Smooth muscle cell (in vitro differentiated cells): Measurements from ENCODE around the gene DDA1. TPM values are rescaled to one million over a fixed set of nuclear protein-coding genes. Genes with fewer than 3 reads are reported as not detected.

Source experiments
- DNase-seq: peaks from one replicate; lab custom pipeline; 2025; ENCODE audit not compliant: unreplicated experiment; lab: John Stamatoyannopoulos, UW
- H2AFZ ChIP-seq: fragments of 200-600 bp; sonication (generic); 2 replicates; pipeline ENCODE4 v1.6.0; 2016; ENCODE audit warnings: antibody characterized with exemption, low read depth, mild to moderate bottlenecking
- H3F3A ChIP-seq: fragments of 200-600 bp; sonication (generic); 2 replicates; pipeline ENCODE4 v1.6.0; 2017; ENCODE audit warnings: antibody characterized with exemption, low read depth
- H3K27ac ChIP-seq: fragments of 200-600 bp; sonication (generic); 2 replicates; pipeline ENCODE4 v1.5.1; 2016; ENCODE audit warnings: low read depth, mild to moderate bottlenecking
- H3K27me3 ChIP-seq: fragments of 200-600 bp; sonication (generic); 2 replicates; pipeline ENCODE4 v1.6.1; 2016; ENCODE audit warnings: low read depth, mild to moderate bottlenecking
- H3K36me3 ChIP-seq: fragments of 200-600 bp; sonication (generic); 2 replicates; pipeline ENCODE4 v1.5.1; 2016; ENCODE audit warnings: low read depth
- H3K4me1 ChIP-seq: fragments of 200-600 bp; sonication (generic); 2 replicates; pipeline ENCODE4 v1.5.1; 2016; ENCODE audit warnings: low read depth
- H3K4me2 ChIP-seq: fragments of 200-600 bp; sonication (generic); 2 replicates; pipeline ENCODE4 v1.6.0; 2016; ENCODE audit warnings: mild to moderate bottlenecking
- H3K4me3 ChIP-seq: fragments of 200-600 bp; sonication (generic); 2 replicates; pipeline ENCODE4 v1.5.1; 2016; ENCODE audit warnings: mild to moderate bottlenecking
- H3K79me2 ChIP-seq: fragments of 200-600 bp; sonication (generic); 2 replicates; pipeline ENCODE4 v1.6.0; 2016; ENCODE audit warnings: low read depth, mild to moderate bottlenecking
- H3K9ac ChIP-seq: fragments of 200-600 bp; sonication (generic); 2 replicates; pipeline ENCODE4 v1.6.0; 2016; ENCODE audit warnings: low read depth
- H3K9me3 ChIP-seq: fragments of 200-600 bp; sonication (generic); replicated peaks from 2 replicates; pipeline ENCODE4 v1.5.1; 2016; ENCODE audit warnings: low read depth
- H4K20me1 ChIP-seq: fragments of 200-600 bp; sonication (generic); 2 replicates; pipeline ENCODE4 v1.6.0; 2016; ENCODE audit warnings: low read depth
- CTCF ChIP-seq: fragments of 200-600 bp; sonication (generic); IDR thresholded peaks from 2 replicates; pipeline ENCODE4 v1.5.1; 2017; ENCODE audit warnings: borderline replicate concordance, mild to moderate bottlenecking, antibody characterized with exemption; ENCODE audit not compliant: insufficient read depth, poor library complexity, severe bottlenecking
- WGBS: methylation state at CpG from one replicate; pipeline ENCODE4 v1.1.7; 2016; ENCODE audit warnings: low lambda C conversion rate; 5-methylcytosine and 5-hydroxymethylcytosine counted together
- polyA plus RNA-seq: library from polyadenylated mRNA; unstranded; fragments of >200 nt; fragmentation: Nextera tagmentation; extraction: Ambion mirVana; gene quantifications from 2 replicates; pipeline ENCODE4 v1.2.1, GENCODE V29; 2016
- total RNA-seq: library from RNA; depleted of rRNA; stranded (reverse); fragments of >200 nt; gene quantifications from 2 replicates; pipeline ENCODE4 v1.2.3, GENCODE V29; 2014

Gene DDA1
- total and polyA plus RNA-seq, 2 experiments from 2014 or later: 26.5 to 51.8 TPM

GRCh38 chr19:17357078-17357666, 47.8 kb downstream of the DDA1 start:
- no peaks in the 10 kb centered on the region for H3F3A ChIP-seq
- 91% methylated on average over 7 of the region's 7 CpGs for WGBS
- no peaks in the 10 kb centered on the region for H3K9me3 ChIP-seq
- no peak overlapping the region for H2AFZ ChIP-seq
- no peaks in the 10 kb centered on the region for H3K79me2 ChIP-seq
- H3K4me1 ChIP-seq: no peaks in the 10 kb centered on the region
- no peak overlapping the region for H3K4me3 ChIP-seq
- no peak overlapping the region for H3K27ac ChIP-seq
- no peaks in the 10 kb centered on the region for H4K20me1 ChIP-seq
- no peak for DNase-seq
- TF ChIP-seq CTCF: no peak
- H3K9ac ChIP-seq: no peak overlapping the region
- H3K36me3 ChIP-seq: no peaks in the 10 kb centered on the region
- no peaks in the 10 kb centered on the region for H3K27me3 ChIP-seq
- no peak overlapping the region for H3K4me2 ChIP-seq

- Histone ChIP-seq H3K9me3 (no peaks in the 10 kb centered on the region), H3K27me3 (no peaks in the 10 kb centered on the region), H3K9ac (no peak overlapping the region), H3F3A (no peaks in the 10 kb centered on the region), H2AFZ (no peak overlapping the region), H3K79me2 (no peaks in the 10 kb centered on the region), H3K4me3 (no peak overlapping the region), H3K36me3 (no peaks in the 10 kb centered on the region), H3K4me2 (no peak overlapping the region), H3K27ac (no peak overlapping the region), H3K4me1 (no peaks in the 10 kb centered on the region), H4K20me1 (no peaks in the 10 kb centered on the region)
- TF ChIP-seq CTCF: no peak
- no peak for DNase-seq
- 91% methylated on average over 11 of the region's 11 CpGs for WGBS
Measured at GRCh38 chr19:17357724-17358123, 48.4 kb downstream of the DDA1 start.

GRCh38 chr19:17358395-17358794, 49.0 kb downstream of the DDA1 start:
- 79% methylated on average over 7 of the region's 7 CpGs for WGBS
- Histone ChIP-seq H3K4me3 (no peak overlapping the region), H3K27me3 (no peaks in the 10 kb centered on the region), H2AFZ (no peak overlapping the region), H4K20me1 (no peaks in the 10 kb centered on the region), H3K9ac (no peak overlapping the region), H3K79me2 (no peaks in the 10 kb centered on the region), H3K9me3 (no peaks in the 10 kb centered on the region), H3K4me1 (no peaks in the 10 kb centered on the region), H3K27ac (no peak overlapping the region), H3K4me2 (no peak overlapping the region), H3K36me3 (no peaks in the 10 kb centered on the region), H3F3A (no peaks in the 10 kb centered on the region)
- no peak for DNase-seq
- TF ChIP-seq CTCF: no peak
